H9 (cell line): ENCODE measurements around the gene TRMT112. TPM values are rescaled to one million over a fixed set of nuclear protein-coding genes. Genes with fewer than 3 reads are reported as not detected.

Source experiments
- DNase-seq: peaks from one replicate; pipeline ENCODE4 v3.0.0-alpha.2; 2017
- H2AFZ ChIP-seq: one replicate; pipeline ENCODE4 v1.6.1; 2013; ENCODE audit warnings: mild to moderate bottlenecking, low read length, control low read depth, moderate library complexity
- H2AK5ac ChIP-seq: 2 replicates; pipeline ENCODE4 v1.6.1; 2013; ENCODE audit warnings: low read length, control low read depth, mixed read lengths; ENCODE audit not compliant: insufficient read length
- H2BK120ac ChIP-seq: one replicate; pipeline ENCODE4 v1.6.1; 2013; ENCODE audit warnings: low read depth, mild to moderate bottlenecking, low read length, control low read depth, inconsistent platforms; ENCODE audit not compliant: poor library complexity, severe bottlenecking
- H2BK12ac ChIP-seq: 2 replicates; pipeline ENCODE4 v1.6.1; 2013; ENCODE audit warnings: low read length, control low read depth, mixed read lengths, low read depth; ENCODE audit not compliant: insufficient read length
- H2BK15ac ChIP-seq: 2 replicates; pipeline ENCODE4 v1.6.1; 2013; ENCODE audit warnings: low read depth, low read length, control low read depth
- H2BK20ac ChIP-seq: one replicate; pipeline ENCODE4 v1.6.1; 2013; ENCODE audit warnings: low read depth, mild to moderate bottlenecking, low read length, control low read depth, inconsistent platforms; ENCODE audit not compliant: poor library complexity, severe bottlenecking
- H2BK5ac ChIP-seq: 2 replicates; pipeline ENCODE4 v1.6.1; 2013; ENCODE audit warnings: low read length, control low read depth, mixed read lengths; ENCODE audit not compliant: insufficient read length
- H3K14ac ChIP-seq: 2 replicates; pipeline ENCODE4 v1.6.1; 2013; ENCODE audit warnings: low read length, control low read depth; ENCODE audit not compliant: insufficient read depth
- H3K18ac ChIP-seq: 2 replicates; pipeline ENCODE4 v1.6.1; 2013; ENCODE audit warnings: low read depth, mild to moderate bottlenecking, mixed read lengths, low read length, control low read depth; ENCODE audit not compliant: insufficient read length
- H3K23ac ChIP-seq: 2 replicates; pipeline ENCODE4 v1.6.1; 2013; ENCODE audit warnings: low read length, control low read depth, mixed read lengths, low read depth; ENCODE audit not compliant: insufficient read length
- H3K23me2 ChIP-seq: 2 replicates; pipeline ENCODE4 v1.6.1; 2013; ENCODE audit warnings: low read depth, mild to moderate bottlenecking, mixed read lengths, low read length, control low read depth; ENCODE audit not compliant: insufficient read length, poor library complexity, severe bottlenecking
- H3K27ac ChIP-seq: 2 replicates; pipeline ENCODE4 v1.5.1; 2013; ENCODE audit warnings: low read length, control low read depth, mixed read lengths, low read depth; ENCODE audit not compliant: insufficient read length
- H3K27me3 ChIP-seq: 2 replicates; pipeline ENCODE4 v1.6.1; 2013; ENCODE audit warnings: low read length, control low read depth, inconsistent platforms; ENCODE audit not compliant: insufficient read depth
- H3K4ac ChIP-seq: 2 replicates; pipeline ENCODE4 v1.6.1; 2013; ENCODE audit warnings: low read depth, mild to moderate bottlenecking, control low read depth, inconsistent platforms, low read length, moderate library complexity
- H3K4me1 ChIP-seq: 2 replicates; pipeline ENCODE4 v1.6.1; 2013; ENCODE audit warnings: low read length, control low read depth, inconsistent platforms; ENCODE audit not compliant: insufficient read depth
- H3K4me2 ChIP-seq: 2 replicates; pipeline ENCODE4 v1.6.1; 2013; ENCODE audit warnings: low read length, control low read depth, mixed read lengths; ENCODE audit not compliant: insufficient read length, insufficient read depth
- H3K56ac ChIP-seq: 2 replicates; pipeline ENCODE4 v1.6.1; 2013; ENCODE audit warnings: low read depth, mild to moderate bottlenecking, mixed read lengths, low read length, control low read depth; ENCODE audit not compliant: insufficient read length
- H3K79me1 ChIP-seq: 2 replicates; pipeline ENCODE4 v1.6.1; 2013; ENCODE audit warnings: low read depth, mild to moderate bottlenecking, moderate library complexity, low read length, control low read depth, inconsistent platforms; ENCODE audit not compliant: insufficient read depth, poor library complexity, severe bottlenecking
- H3K79me2 ChIP-seq: 2 replicates; pipeline ENCODE4 v1.6.1; 2013; ENCODE audit warnings: low read length, control low read depth, inconsistent platforms; ENCODE audit not compliant: insufficient read depth
- H3K9ac ChIP-seq: 2 replicates; pipeline ENCODE4 v1.6.1; 2013; ENCODE audit warnings: low read length, control low read depth, mixed read lengths; ENCODE audit not compliant: insufficient read length; ENCODE audit errors: extremely low read depth
- H3K9me3 ChIP-seq: one replicate; pipeline ENCODE4 v1.6.1; 2013; ENCODE audit warnings: low read depth, low read length, inconsistent platforms; ENCODE audit not compliant: control insufficient read depth
- H3T11ph ChIP-seq: one replicate; pipeline ENCODE4 v1.6.1; 2013; ENCODE audit warnings: mild to moderate bottlenecking, low read length, control low read depth, inconsistent platforms
- H4K20me1 ChIP-seq: one replicate; pipeline ENCODE4 v1.6.1; 2013; ENCODE audit not compliant: control insufficient read depth, insufficient read length, insufficient read depth
- H4K5ac ChIP-seq: 2 replicates; pipeline ENCODE4 v1.6.1; 2013; ENCODE audit warnings: low read depth, mild to moderate bottlenecking, mixed read lengths, low read length, control low read depth; ENCODE audit not compliant: insufficient read length
- H4K8ac ChIP-seq: replicated peaks from 2 replicates; pipeline ENCODE4 v1.6.1; 2013; ENCODE audit warnings: low read length, control low read depth, mixed read lengths, low read depth; ENCODE audit not compliant: insufficient read length
- H4K91ac ChIP-seq: 2 replicates; pipeline ENCODE4 v1.6.1; 2013; ENCODE audit warnings: low read depth, mild to moderate bottlenecking, moderate library complexity, mixed read lengths, low read length, control low read depth; ENCODE audit not compliant: insufficient read length
- H3K27ac Mint-ChIP-seq, 3 experiments: 2 replicates in 2 of 3; 3 replicates in 1 of 3; pipeline ENCODE4 v1.8.0; 2020 to 2021; ENCODE audit warnings: mixed read lengths in 3 of 3, mild to moderate bottlenecking in 1 of 3, moderate library complexity in 1 of 3
- H3K27me3 Mint-ChIP-seq: 2 replicates; pipeline ENCODE4 v1.8.0; 2021; ENCODE audit warnings: low read depth, mild to moderate bottlenecking, moderate library complexity, mixed read lengths
- H3K36me3 Mint-ChIP-seq, 3 experiments: 2 replicates in 2 of 3; 3 replicates in 1 of 3; pipeline ENCODE4 v1.8.0; 2020 to 2021; ENCODE audit warnings: low read depth in 3 of 3, mixed read lengths in 3 of 3; ENCODE audit not compliant: insufficient read depth in 1 of 3
- H3K4me1 Mint-ChIP-seq, 2 experiments: 2 replicates each; pipeline ENCODE4 v1.8.0; 2020; ENCODE audit warnings: mixed read lengths in 2 of 2
- H3K4me3 Mint-ChIP-seq, 2 experiments: 2 replicates in 1 of 2; 3 replicates in 1 of 2; pipeline ENCODE4 v1.8.0; 2020 to 2021; ENCODE audit warnings: mild to moderate bottlenecking in 2 of 2, mixed read lengths in 2 of 2, moderate library complexity in 1 of 2
- H3K9me3 Mint-ChIP-seq, 2 experiments: 2 replicates in 1 of 2; 3 replicates in 1 of 2; pipeline ENCODE4 v1.8.0; 2020; ENCODE audit warnings: mild to moderate bottlenecking in 2 of 2, mixed read lengths in 2 of 2, moderate library complexity in 1 of 2
- CTCF ChIP-seq: fragments of 200-600 bp; sonication (generic); conservative IDR thresholded peaks from 3 replicates; pipeline ENCODE4 v1.8.0; 2021; ENCODE audit warnings: antibody characterized with exemption, mild to moderate bottlenecking
- WGBS: extraction: QIAGEN DNeasy Blood & Tissue Kit; methylation state at CpG from one replicate; pipeline ENCODE4 v1.1.7; 2013; ENCODE audit warnings: missing lambda C conversion rate, low lambda C conversion rate, mixed read lengths; ENCODE audit not compliant: insufficient read length; ENCODE audit errors: extremely low coverage; 5-methylcytosine and 5-hydroxymethylcytosine counted together
- total RNA-seq: library from RNA; stranded (reverse); gene quantifications from 2 replicates; pipeline ENCODE4 v1.2.1, GENCODE V29; 2021

TRMT112 gene
- total RNA-seq, 1 experiment from 2014 or later: 315 TPM

DNA sequence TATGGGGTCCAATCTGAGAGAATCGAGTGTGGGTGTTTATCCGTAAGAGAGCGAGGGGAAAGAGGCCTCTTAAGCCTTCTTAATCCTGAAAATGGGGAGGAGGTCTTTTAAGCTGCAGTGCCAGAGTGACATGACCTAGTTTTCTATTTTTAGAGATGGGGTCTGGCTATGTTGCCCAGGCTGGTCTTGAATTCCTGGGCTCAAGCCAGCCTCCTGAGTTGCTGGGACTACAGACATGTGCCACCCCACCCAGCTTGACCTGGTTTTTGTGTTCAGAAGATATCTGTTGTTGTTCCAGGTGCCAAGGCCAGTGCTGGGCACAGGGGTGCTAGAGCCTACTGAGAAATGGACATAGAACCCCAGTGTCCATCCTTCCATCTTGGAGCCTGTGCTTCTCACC is 34.3 kb downstream of the TRMT112 start:
- H3K23ac ChIP-seq: no peak overlapping the region
- no peak overlapping the region for H2BK12ac ChIP-seq
- no peak overlapping the region for H2BK120ac ChIP-seq
- H3K79me1 ChIP-seq: no peaks in the 10 kb centered on the region
- no peaks in the 10 kb centered on the region for H3K27me3 ChIP-seq
- no peak overlapping the region for H3K9ac ChIP-seq
- peak overlapping the region; percentile 58 to 82; a peak in 3 of 5 replicates for H3K4me3 Mint-ChIP-seq
- no peak overlapping the region for H4K91ac ChIP-seq
- peaks cover 0 to 24% (median 21%) of the 10 kb centered on the region in 3 experiments; a peak in 6 of 7 replicates for H3K36me3 Mint-ChIP-seq
- no peak for TF ChIP-seq CTCF
- no peak overlapping the region for H2BK15ac ChIP-seq
- H4K20me1 ChIP-seq: no peaks in the 10 kb centered on the region
- no peak overlapping the region for H3K14ac ChIP-seq
- no peak overlapping the region for H3K18ac ChIP-seq
- DNase-seq: no peak
- H4K5ac ChIP-seq: no peak overlapping the region
- H3K4ac ChIP-seq: no peak overlapping the region
- no peaks in the 10 kb centered on the region for H3K9me3 ChIP-seq
- H2BK20ac ChIP-seq: no peak overlapping the region
- no peak overlapping the region for H2AK5ac ChIP-seq
- no peak overlapping the region for H3K56ac ChIP-seq
- peaks cover 6% of the 10 kb centered on the region for H3K27me3 Mint-ChIP-seq
- no peaks in the 10 kb centered on the region for H3K79me2 ChIP-seq
- no peak overlapping the region for H3K27ac Mint-ChIP-seq
- H3K23me2 ChIP-seq: peaks cover 15% of the 10 kb centered on the region
- H4K8ac ChIP-seq: no peak overlapping the region
- no peaks in the 10 kb centered on the region for H3K4me1 ChIP-seq
- no CpG with 5 or more reads among the region's 3 CpGs for WGBS
- H3K9me3 Mint-ChIP-seq: no peaks in the 10 kb centered on the region; a peak in 1 of 5 replicates
- H3K27ac ChIP-seq: no peak overlapping the region
- peaks cover 8 to 12% of the 10 kb centered on the region in 2 experiments for H3K4me1 Mint-ChIP-seq
- H2BK5ac ChIP-seq: no peak overlapping the region
- H2AFZ ChIP-seq: no peak overlapping the region
- no peak overlapping the region for H3T11ph ChIP-seq
- H3K4me2 ChIP-seq: no peak overlapping the region
